A673 (cell line): ENCODE data around the gene WSB2. TPM values are rescaled to one million over a fixed set of nuclear protein-coding genes. Genes with fewer than 3 reads are reported as not detected.

Experiments
- BruUV-seq: library from RNA; stranded (reverse); fragments of 400-500 nt; replicated peaks from 2 replicates; lab custom pipeline; 2021; lab: Mats Ljungman, UMichigan
- CTCF ChIA-PET: fragments of 300-600 bp; sonication (Branson Sonifier 250); formaldehyde crosslinking; loops from one replicate; lab custom pipeline; 2022; ENCODE audit warnings: antibody characterized with exemption; lab: Charles Lee
- POLR2A ChIA-PET: fragments of 300-600 bp; sonication (Branson Sonifier 250); formaldehyde crosslinking; loops from one replicate; lab custom pipeline; 2022; ENCODE audit warnings: antibody characterized with exemption; ENCODE audit not compliant: low non-redundant PET; lab: Charles Lee
- DNase-seq: peaks from one replicate; pipeline ENCODE4 v3.0.0-alpha.2; 2015; ENCODE audit warnings: low spot score
- H3K27ac ChIP-seq: fragments of 200-600 bp; sonication (generic); 2 replicates; pipeline ENCODE4 v1.5.1; 2016; ENCODE audit warnings: mixed run types, low read depth, mild to moderate bottlenecking, mixed read lengths, antibody characterized with exemption, low read length; ENCODE audit not compliant: poor library complexity, severe bottlenecking
- H3K27me3 ChIP-seq: fragments of 200-600 bp; sonication (generic); replicated peaks from 2 replicates; pipeline ENCODE4 v1.6.1; 2017; ENCODE audit warnings: mixed run types, low read depth, mild to moderate bottlenecking, mixed read lengths, antibody characterized with exemption, low read length; ENCODE audit not compliant: insufficient read depth, poor library complexity
- H3K36me3 ChIP-seq: fragments of 200-600 bp; sonication (generic); 2 replicates; pipeline ENCODE4 v1.6.1; 2016; ENCODE audit warnings: mixed run types, mild to moderate bottlenecking, mixed read lengths, antibody characterized with exemption, low read length; ENCODE audit not compliant: insufficient read depth, poor library complexity, severe bottlenecking
- H3K4me1 ChIP-seq: fragments of 200-600 bp; sonication (generic); 2 replicates; pipeline ENCODE4 v1.6.1; 2017; ENCODE audit warnings: mixed run types, mild to moderate bottlenecking, mixed read lengths, antibody characterized with exemption, low read length; ENCODE audit not compliant: insufficient read depth, poor library complexity, severe bottlenecking
- H3K4me3 ChIP-seq: fragments of 200-600 bp; sonication (generic); 2 replicates; pipeline ENCODE4 v1.5.1; 2016; ENCODE audit warnings: low read depth, mixed run types, mild to moderate bottlenecking, mixed read lengths, low read length; ENCODE audit not compliant: poor library complexity, severe bottlenecking
- H3K9me3 ChIP-seq: fragments of 200-600 bp; sonication (generic); 2 replicates; pipeline ENCODE4 v1.6.1; 2016; ENCODE audit warnings: mixed run types, low read depth, mild to moderate bottlenecking, mixed read lengths, antibody characterized with exemption, low read length; ENCODE audit not compliant: poor library complexity, severe bottlenecking
- EZH2 ChIP-seq: fragments of 200-600 bp; sonication (generic); IDR thresholded peaks from 2 replicates; pipeline ENCODE4 v1.6.1; 2017; ENCODE audit warnings: borderline replicate concordance, low read depth, mild to moderate bottlenecking, mixed read lengths, antibody characterized with exemption, low read length; ENCODE audit not compliant: poor library complexity, severe bottlenecking
- intact Hi-C: fragments of 100-400 bp; cut with micrococcal nuclease; formaldehyde crosslinking; loops from one replicate; pipeline ENCODE4 v1.10.0; 2022; ENCODE audit not compliant: unreplicated experiment
- total RNA-seq: library from RNA; stranded (reverse); gene quantifications from 2 replicates; pipeline ENCODE4 v1.2.3, GENCODE V29; 2021
- TF ChIP-seq, protein P1 (sequence below): fragments of 300-800, 200-600 bp; sonication (generic); conservative IDR thresholded peaks from 2 replicates; pipeline ENCODE4 v1.5.1; 2017; ENCODE audit warnings: low read depth, mild to moderate bottlenecking, antibody characterized with exemption, low read length, moderate library complexity, mixed read lengths

Gene WSB2
- total RNA-seq, 1 experiment from 2014 or later: 122 TPM

DNA sequence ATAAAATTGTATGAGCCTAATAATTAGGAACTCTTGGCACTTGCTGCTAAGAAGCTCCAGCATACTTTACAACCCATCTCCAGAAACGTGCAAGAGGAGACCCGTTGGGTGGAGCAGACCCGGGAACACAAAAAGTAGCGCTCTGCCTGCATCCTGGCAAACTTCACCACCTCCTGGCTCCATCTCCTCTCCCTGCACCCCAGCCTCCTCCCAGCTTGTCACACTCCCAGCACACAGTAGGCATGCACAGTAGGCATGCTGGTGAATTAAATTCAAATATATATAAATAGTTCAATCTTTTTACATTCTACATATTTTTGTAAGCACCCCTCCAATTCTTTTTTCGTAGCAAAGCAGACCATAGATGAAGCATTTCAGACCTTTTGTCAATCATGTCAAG is 41.6 kb upstream of the WSB2 start:
- H3K9me3 ChIP-seq: no peaks in the 10 kb centered on the region
- BruUV-seq: no TSS peak
- H3K4me1 ChIP-seq: no peaks in the 10 kb centered on the region
- peak overlapping the region; percentile 77 for H3K4me3 ChIP-seq
- H3K36me3 ChIP-seq: no peaks in the 10 kb centered on the region
- intact Hi-C loops: loop anchor here (10.0 kb wide), 1 partner anchor 228 kb away; no protein-coding TSS in a partner anchor
- ChIA-PET POLR2A (no interaction called here), CTCF (no interaction called here)
- no peak for DNase-seq
- H3K27ac ChIP-seq: no peak overlapping the region
- TF ChIP-seq, protein P1, sequence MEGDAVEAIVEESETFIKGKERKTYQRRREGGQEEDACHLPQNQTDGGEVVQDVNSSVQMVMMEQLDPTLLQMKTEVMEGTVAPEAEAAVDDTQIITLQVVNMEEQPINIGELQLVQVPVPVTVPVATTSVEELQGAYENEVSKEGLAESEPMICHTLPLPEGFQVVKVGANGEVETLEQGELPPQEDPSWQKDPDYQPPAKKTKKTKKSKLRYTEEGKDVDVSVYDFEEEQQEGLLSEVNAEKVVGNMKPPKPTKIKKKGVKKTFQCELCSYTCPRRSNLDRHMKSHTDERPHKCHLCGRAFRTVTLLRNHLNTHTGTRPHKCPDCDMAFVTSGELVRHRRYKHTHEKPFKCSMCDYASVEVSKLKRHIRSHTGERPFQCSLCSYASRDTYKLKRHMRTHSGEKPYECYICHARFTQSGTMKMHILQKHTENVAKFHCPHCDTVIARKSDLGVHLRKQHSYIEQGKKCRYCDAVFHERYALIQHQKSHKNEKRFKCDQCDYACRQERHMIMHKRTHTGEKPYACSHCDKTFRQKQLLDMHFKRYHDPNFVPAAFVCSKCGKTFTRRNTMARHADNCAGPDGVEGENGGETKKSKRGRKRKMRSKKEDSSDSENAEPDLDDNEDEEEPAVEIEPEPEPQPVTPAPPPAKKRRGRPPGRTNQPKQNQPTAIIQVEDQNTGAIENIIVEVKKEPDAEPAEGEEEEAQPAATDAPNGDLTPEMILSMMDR: no peak
- no peak for TF ChIP-seq EZH2
- no peaks in the 10 kb centered on the region for H3K27me3 ChIP-seq

DNA sequence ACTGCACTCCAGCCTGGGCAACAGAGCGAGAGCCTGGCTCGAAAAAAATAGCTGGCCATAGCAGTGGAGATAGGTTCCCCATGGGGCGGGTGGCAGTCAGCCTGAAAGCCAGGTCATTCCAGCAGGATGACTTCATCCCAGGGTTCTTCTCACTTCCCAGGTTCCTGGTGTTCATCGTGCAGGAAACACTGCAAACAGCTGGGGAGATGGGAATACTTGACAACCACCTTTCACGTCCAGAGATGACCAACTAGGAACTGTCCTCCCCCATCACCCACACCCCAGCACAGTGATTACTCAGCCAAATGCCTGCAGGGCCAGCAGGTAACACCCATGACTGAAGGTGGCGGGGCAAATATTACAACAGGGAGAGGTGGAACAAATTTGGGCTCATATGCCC is 41.1 kb upstream of the WSB2 start:
- Histone ChIP-seq H3K27me3 (no peaks in the 10 kb centered on the region), H3K9me3 (no peaks in the 10 kb centered on the region), H3K36me3 (no peaks in the 10 kb centered on the region), H3K4me3 (no peak overlapping the region), H3K4me1 (no peaks in the 10 kb centered on the region), H3K27ac (no peak overlapping the region)
- BruUV-seq: no TSS peak
- POLR2A ChIA-PET: no interaction called here
- intact Hi-C loops: loop anchor here (10.0 kb wide), 1 partner anchor 227 kb away; no protein-coding TSS in a partner anchor
- no peak for DNase-seq
- TF ChIP-seq, protein P1: no peak
- no peak for TF ChIP-seq EZH2
- CTCF ChIA-PET: no interaction called here

GRCh38 chr12:118101051-118101450 is 40.1 kb upstream of the WSB2 start:
- no peak for DNase-seq
- ChIA-PET POLR2A (no interaction called here), CTCF (no interaction called here)
- intact Hi-C loops: loop anchor here (10.0 kb wide), 1 partner anchor 226 kb away; no protein-coding TSS in a partner anchor
- Histone ChIP-seq H3K9me3 (no peaks in the 10 kb centered on the region), H3K36me3 (no peaks in the 10 kb centered on the region), H3K4me3 (no peak overlapping the region), H3K27ac (no peak overlapping the region), H3K4me1 (no peaks in the 10 kb centered on the region), H3K27me3 (no peaks in the 10 kb centered on the region)
- TF ChIP-seq, protein P1: no peak
- TF ChIP-seq EZH2: no peak
- no TSS peak for BruUV-seq
